Dendritic cell treated with granulocyte-macrophage colony-stimulating factor and Interleukin-4, amounts not matched to agents 40 ng/mL and 50 ng/mL, for 4 days (primary cell): ENCODE measurements around the gene TTC38.
A peak's percentile ranks its signal among the peaks of the same experiment; 100 is the strongest.

Experiments
- H3K27ac Mint-ChIP-seq: one replicate; pipeline ENCODE4 v1.8.0; 2022; ENCODE audit warnings: mild to moderate bottlenecking, mixed read lengths
- H3K27me3 Mint-ChIP-seq: one replicate; pipeline ENCODE4 v1.8.0; 2022; ENCODE audit warnings: mild to moderate bottlenecking, mixed read lengths
- H3K36me3 Mint-ChIP-seq: one replicate; pipeline ENCODE4 v1.8.0; 2022; ENCODE audit warnings: low read depth, mixed read lengths
- H3K4me1 Mint-ChIP-seq: one replicate; pipeline ENCODE4 v1.8.0; 2022; ENCODE audit warnings: low read depth, mixed read lengths
- H3K4me3 Mint-ChIP-seq: one replicate; pipeline ENCODE4 v1.8.0; 2022; ENCODE audit warnings: mild to moderate bottlenecking, moderate library complexity, mixed read lengths
- H3K9me3 Mint-ChIP-seq: one replicate; pipeline ENCODE4 v1.8.0; 2022; ENCODE audit warnings: mixed read lengths
- intact Hi-C: fragments of 100-400 bp; cut with micrococcal nuclease; formaldehyde crosslinking; loops from one replicate; pipeline ENCODE4 v1.15.0; 2022

The TTC38 gene

DNA sequence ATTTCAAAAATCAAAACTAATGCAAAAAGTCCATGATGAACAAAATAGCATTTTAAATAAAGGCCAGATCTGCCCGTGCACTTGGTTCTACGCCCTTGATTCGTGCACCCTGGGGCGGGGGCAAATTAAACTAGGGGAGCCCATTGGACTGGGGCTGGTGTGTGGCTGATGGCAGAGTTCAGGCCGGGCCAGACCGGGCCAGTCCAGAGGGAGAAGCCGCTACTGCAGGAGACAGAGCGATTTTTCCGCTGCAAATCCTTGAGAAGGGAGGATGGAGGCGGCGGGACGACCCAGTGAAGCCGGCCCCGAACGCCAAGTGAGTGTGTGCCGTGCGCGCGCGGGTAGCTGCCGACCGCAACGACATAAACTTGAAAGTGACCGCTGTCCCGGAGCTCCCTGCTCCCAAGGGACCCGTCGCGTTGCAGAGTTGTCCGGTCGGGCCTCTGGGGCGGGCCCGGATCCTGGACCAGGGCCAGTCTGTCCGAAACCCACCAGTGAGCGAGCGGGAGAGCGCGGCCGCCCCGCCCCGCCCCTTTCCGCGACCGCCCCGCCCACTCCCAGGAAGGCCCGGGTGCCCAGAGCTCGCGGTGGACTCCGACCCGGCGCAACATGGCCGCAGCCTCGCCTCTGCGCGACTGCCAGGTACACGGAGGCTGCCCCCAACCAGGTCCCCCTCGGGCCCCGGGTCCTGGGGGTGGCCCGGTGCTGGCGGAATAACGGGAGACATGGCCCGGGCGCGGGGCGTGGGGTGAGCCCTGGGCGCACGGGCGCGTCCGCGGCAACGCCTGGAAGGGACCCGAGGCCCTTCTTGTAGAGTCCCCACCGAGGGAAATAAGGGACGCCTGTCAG, at the start of gene TTC38:
Gene TTC38 (plus strand): TSS at position 578 of the 849 bp plus-strand sequence. CDS start 32 bp downstream, at position 610.
- intact Hi-C loops, result loop anchor here (2.0 kb wide), 1 partner anchor 117 kb away; the partner anchor contains the start of gene PPARA
- no peaks in the 10 kb centered on the region for H3K9me3 Mint-ChIP-seq
- H3K36me3 Mint-ChIP-seq, result peaks cover 33% of the 10 kb centered on the region
- H3K27me3 Mint-ChIP-seq, result peaks cover 27% of the 10 kb centered on the region
- H3K4me3 Mint-ChIP-seq, result peak within 1 kb of the TSS; percentile 85
- H3K4me1 Mint-ChIP-seq, result peaks cover 35% of the 10 kb centered on the region
- peak within 1 kb of the TSS; percentile 77 for H3K27ac Mint-ChIP-seq

- Mint-ChIP-seq H3K9me3 (no peaks in the 10 kb centered on the region), H3K4me3 (no peak overlapping the region), H3K36me3 (peaks cover 93% of the 10 kb centered on the region), H3K4me1 (no peaks in the 10 kb centered on the region), H3K27me3 (no peaks in the 10 kb centered on the region), H3K27ac (no peak overlapping the region)
- intact Hi-C loops, result no loop called here
Measured at GRCh38 chr22:46219636-46220035, 48.2 kb upstream of the TTC38 start.

DNA sequence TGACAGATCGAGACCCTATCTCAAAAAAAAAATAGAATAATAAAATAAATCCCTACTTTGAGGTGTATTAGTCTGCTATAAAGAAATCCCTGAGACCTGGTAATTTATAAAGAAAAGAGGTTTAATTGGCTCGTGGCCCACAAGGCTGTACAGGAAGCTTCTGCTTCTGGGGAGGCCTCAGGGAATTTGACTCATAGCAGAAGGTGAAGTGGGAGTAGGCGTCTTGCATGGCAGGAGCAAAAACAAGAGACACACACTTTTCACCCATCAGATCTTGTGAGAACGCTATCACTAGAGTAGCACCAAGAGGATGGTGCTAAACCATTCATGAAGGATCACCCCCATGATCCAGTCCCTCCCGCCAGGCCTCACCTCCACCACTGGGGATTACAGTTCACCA, 46.9 kb upstream of the TTC38 start:
- no peak overlapping the region for H3K4me3 Mint-ChIP-seq
- intact Hi-C loops, result no loop called here

DNA sequence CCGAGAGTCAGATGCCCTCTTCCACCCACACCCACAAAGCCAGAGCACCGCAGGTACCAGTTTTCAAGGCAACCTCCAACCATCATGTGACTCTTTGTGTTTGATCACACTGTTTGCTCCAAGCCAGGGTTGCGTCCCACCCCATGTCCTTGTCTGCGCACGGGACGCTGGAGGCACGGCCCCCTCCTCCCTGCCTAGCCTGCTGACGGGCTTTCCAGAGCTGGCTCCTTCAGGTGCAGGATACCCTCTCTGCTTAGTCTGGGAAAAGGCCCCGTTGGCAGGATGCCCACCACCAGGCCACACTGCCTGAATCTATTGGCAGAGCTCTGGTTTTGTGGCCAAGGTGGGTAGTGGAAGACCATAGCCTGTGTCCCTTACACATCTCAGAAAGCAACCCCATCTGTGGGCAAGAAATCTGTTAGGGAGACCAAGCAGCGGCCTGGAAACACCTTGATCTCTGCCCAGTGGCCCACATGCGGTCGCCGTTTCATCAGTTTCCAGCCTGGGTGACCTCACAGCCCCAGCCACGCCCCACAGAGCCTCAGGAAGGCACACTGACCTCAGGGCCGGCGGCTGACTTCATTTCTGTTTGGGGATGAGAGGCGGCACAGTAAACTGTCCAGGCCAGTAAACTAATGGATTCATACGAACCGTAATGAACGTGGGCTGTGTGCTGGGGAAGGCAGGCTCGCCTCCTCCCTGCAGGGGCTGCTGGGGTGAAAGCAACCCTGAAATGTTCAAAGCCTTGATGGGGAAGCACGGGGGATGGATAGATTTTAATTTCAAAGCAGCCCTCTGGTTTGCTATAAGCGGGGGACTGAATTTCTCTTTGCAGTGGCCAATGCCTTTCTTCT, 43.5 kb upstream of the TTC38 start:
- Mint-ChIP-seq H3K36me3 (peaks cover 72% of the 10 kb centered on the region), H3K9me3 (no peaks in the 10 kb centered on the region), H3K27me3 (no peaks in the 10 kb centered on the region), H3K4me1 (no peaks in the 10 kb centered on the region), H3K4me3 (no peak overlapping the region), H3K27ac (no peak overlapping the region)
- intact Hi-C loops, result no loop called here

More for the DNA sequence above, 46.9 kb upstream of the TTC38 start:
- Mint-ChIP-seq H3K36me3 (peaks cover 93% of the 10 kb centered on the region), H3K9me3 (no peaks in the 10 kb centered on the region), H3K4me1 (no peaks in the 10 kb centered on the region), H3K27ac (no peak overlapping the region), H3K27me3 (no peaks in the 10 kb centered on the region)

- intact Hi-C loops, result no loop called here
- Mint-ChIP-seq H3K4me3 (no peak overlapping the region), H3K27ac (no peak overlapping the region), H3K27me3 (no peaks in the 10 kb centered on the region), H3K9me3 (no peaks in the 10 kb centered on the region), H3K36me3 (peaks cover 66% of the 10 kb centered on the region), H3K4me1 (no peaks in the 10 kb centered on the region)
Measured at GRCh38 chr22:46224898-46225290, 42.9 kb upstream of the TTC38 start.

DNA sequence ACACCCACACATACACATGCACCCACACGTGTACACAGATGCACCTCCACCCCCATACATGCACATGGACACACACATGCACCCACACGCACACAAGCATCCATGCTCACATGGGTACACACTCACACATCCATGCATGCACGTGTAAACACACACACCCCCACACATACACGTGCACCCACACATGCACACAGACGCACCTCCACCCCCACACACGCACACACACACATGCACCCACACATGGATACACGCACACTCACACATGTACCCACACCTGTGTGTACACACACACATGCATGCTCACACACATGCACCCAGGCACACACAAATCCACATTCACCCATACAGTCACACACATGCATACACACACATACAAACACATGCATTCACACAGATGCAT, 42.2 kb upstream of the TTC38 start:
- Mint-ChIP-seq H3K36me3 (peaks cover 59% of the 10 kb centered on the region), H3K27me3 (no peaks in the 10 kb centered on the region), H3K9me3 (no peaks in the 10 kb centered on the region), H3K4me1 (no peaks in the 10 kb centered on the region), H3K27ac (no peak overlapping the region), H3K4me3 (no peak overlapping the region)
- intact Hi-C loops, result no loop called here

DNA sequence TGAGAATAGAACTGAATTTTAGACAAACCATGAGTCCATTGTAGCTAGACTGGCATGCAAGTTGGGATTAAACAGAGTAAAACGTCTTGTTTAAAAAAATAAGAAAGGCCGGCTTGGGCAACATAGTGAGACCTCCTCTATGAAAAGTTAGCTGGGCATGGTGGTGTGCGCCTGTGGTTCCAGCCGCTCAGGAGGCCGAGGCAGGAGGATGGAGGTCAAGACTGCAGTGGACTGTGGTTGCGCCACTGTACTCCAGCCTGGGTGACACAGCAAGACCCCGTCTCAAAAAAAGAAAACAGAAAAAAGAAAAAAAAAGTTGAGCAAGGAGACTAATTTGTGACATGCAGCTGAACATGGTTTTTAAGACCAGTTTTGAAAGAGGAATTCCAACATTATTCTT, 41.2 kb upstream of the TTC38 start:
- Mint-ChIP-seq H3K9me3 (no peaks in the 10 kb centered on the region), H3K27ac (no peak overlapping the region), H3K4me1 (no peaks in the 10 kb centered on the region), H3K27me3 (no peaks in the 10 kb centered on the region), H3K4me3 (no peak overlapping the region), H3K36me3 (peaks cover 53% of the 10 kb centered on the region)
- intact Hi-C loops, result no loop called here

GRCh38 chr22:46229701-46230100, 38.1 kb upstream of the TTC38 start:
- intact Hi-C loops, result no loop called here
- Mint-ChIP-seq H3K4me1 (peaks cover 6% of the 10 kb centered on the region), H3K36me3 (peaks cover 36% of the 10 kb centered on the region), H3K27ac (no peak overlapping the region), H3K4me3 (no peak overlapping the region), H3K9me3 (no peaks in the 10 kb centered on the region), H3K27me3 (no peaks in the 10 kb centered on the region)

DNA sequence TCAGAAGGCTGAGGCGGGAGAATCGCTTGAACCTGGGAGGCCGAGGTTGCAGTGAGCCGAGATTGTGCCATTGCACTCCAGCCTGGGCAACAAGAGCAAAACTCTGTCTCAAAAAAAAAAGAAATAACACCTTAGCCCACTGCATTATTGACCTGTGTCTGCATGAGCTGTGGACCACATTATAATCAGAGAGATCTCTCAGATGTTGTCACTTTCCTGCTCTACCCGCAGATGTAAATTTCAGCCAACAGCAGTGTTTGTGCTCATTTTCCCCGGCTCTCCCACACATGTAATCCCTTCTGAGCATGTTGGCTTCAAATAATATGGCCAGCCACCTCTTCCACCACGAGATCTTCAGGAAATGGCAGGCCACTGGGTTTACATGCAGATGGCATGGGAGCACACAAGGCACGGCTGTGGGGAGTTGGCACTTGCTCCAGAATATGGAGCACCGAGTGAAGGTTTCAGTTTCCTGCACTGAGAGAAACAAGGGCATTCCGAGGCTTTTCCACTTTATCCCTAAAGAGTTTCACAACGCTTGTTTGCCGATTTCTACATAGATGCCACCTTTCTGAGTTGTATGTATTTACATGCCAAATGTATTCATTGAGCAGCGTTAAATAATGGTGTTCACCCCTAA, 37.4 kb upstream of the TTC38 start:
- Mint-ChIP-seq H3K4me1 (peaks cover 6% of the 10 kb centered on the region), H3K36me3 (peaks cover 36% of the 10 kb centered on the region), H3K27me3 (no peaks in the 10 kb centered on the region), H3K27ac (no peak overlapping the region), H3K9me3 (no peaks in the 10 kb centered on the region), H3K4me3 (no peak overlapping the region)
- intact Hi-C loops, result no loop called here

- intact Hi-C loops, result no loop called here
- Mint-ChIP-seq H3K4me1 (peaks cover 6% of the 10 kb centered on the region), H3K9me3 (no peaks in the 10 kb centered on the region), H3K27ac (peak overlapping the region; percentile 22), H3K36me3 (peaks cover 51% of the 10 kb centered on the region), H3K4me3 (no peak overlapping the region), H3K27me3 (no peaks in the 10 kb centered on the region)
Measured at GRCh38 chr22:46233231-46233630, 34.6 kb upstream of the TTC38 start.

GRCh38 chr22:46234969-46235368, 32.8 kb upstream of the TTC38 start:
- no peak overlapping the region for H3K4me3 Mint-ChIP-seq
- no peak overlapping the region for H3K27ac Mint-ChIP-seq
- intact Hi-C loops, result no loop called here
- peaks cover 11% of the 10 kb centered on the region for H3K4me1 Mint-ChIP-seq
- H3K36me3 Mint-ChIP-seq, result peaks cover 67% of the 10 kb centered on the region
- no peaks in the 10 kb centered on the region for H3K27me3 Mint-ChIP-seq
- no peaks in the 10 kb centered on the region for H3K9me3 Mint-ChIP-seq

- intact Hi-C loops, result no loop called here
- peaks cover 25% of the 10 kb centered on the region for H3K4me1 Mint-ChIP-seq
- no peaks in the 10 kb centered on the region for H3K27me3 Mint-ChIP-seq
- H3K9me3 Mint-ChIP-seq, result no peaks in the 10 kb centered on the region
- H3K27ac Mint-ChIP-seq, result no peak overlapping the region
- no peak overlapping the region for H3K4me3 Mint-ChIP-seq
- H3K36me3 Mint-ChIP-seq, result peaks cover 57% of the 10 kb centered on the region
Measured at GRCh38 chr22:46237453-46238124, 30.2 kb upstream of the TTC38 start.

DNA sequence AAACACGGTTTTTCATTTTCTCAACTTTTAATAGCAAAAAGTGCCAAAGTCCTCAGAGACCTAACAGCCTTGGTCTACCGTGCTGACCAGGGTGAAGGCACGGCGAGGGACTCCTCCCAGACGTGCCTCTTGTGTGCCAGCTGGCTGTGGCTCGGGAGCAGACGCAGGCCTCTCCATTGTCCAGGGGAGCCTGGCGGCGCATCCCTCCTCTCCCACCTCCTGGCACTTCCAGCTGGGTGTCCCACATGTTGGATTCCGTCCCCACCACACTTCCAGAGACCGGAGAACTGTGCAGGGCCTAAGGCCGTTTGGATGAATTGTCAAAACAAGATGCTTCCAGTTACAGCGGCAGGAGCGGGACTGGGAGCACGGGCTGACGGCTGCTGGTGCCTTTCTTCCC, 29.3 kb upstream of the TTC38 start:
- peaks cover 57% of the 10 kb centered on the region for H3K36me3 Mint-ChIP-seq
- peaks cover 24% of the 10 kb centered on the region for H3K4me1 Mint-ChIP-seq
- intact Hi-C loops, result no loop called here
- H3K4me3 Mint-ChIP-seq, result no peak overlapping the region
- no peaks in the 10 kb centered on the region for H3K27me3 Mint-ChIP-seq
- no peaks in the 10 kb centered on the region for H3K9me3 Mint-ChIP-seq
- H3K27ac Mint-ChIP-seq, result no peak overlapping the region
